ENCODE data around the gene NFXL1. TPM values are rescaled to one million over a fixed set of nuclear protein-coding genes. Genes with fewer than 3 reads are reported as not detected.
A peak's percentile ranks its signal among the peaks of the same experiment; 100 is the strongest.

NFXL1 gene
- total and polyA plus RNA-seq, 2 donors (not counting 1 experiment from before 2014, with no cell fraction given), result 9.6 to 14.1 TPM

- Histone ChIP-seq H3K4me3 (replicated peaks in 1 of 4; ENCODE audit: control extremely low read depth in 1 of 4, insufficient read depth in 1 of 4, low read depth in 3 of 4, low read length in 4 of 4) (no peak overlapping the region), H3K79me2 (ENCODE audit: control insufficient read depth, insufficient read depth, low read length) (no peaks in the 10 kb centered on the region), H3K9ac (ENCODE audit: insufficient read depth, low read length) (no peak overlapping the region), H3K9me3 (ENCODE audit: control insufficient read depth, insufficient read depth, low read depth, low read length) (no peaks in the 10 kb centered on the region), H2AFZ (ENCODE audit: low read length) (no peak overlapping the region), H3K4me1 (ENCODE audit: control insufficient read depth, extremely low read depth, insufficient read depth, low read length) (peaks cover 6% of the 10 kb centered on the region), H3K36me3 (ENCODE audit: control insufficient read depth, insufficient read depth, low read length) (no peaks in the 10 kb centered on the region), H3K27ac (ENCODE audit: insufficient read depth, low read length) (no peak overlapping the region), H3K27me3 (ENCODE audit: control insufficient read depth, insufficient read depth, low read length) (no peaks in the 10 kb centered on the region), H3K4me2 (ENCODE audit: extremely low read depth, insufficient read depth, low read length) (no peak overlapping the region), H4K20me1 (ENCODE audit: control insufficient read depth, extremely low read depth, insufficient read depth, low read length) (no peaks in the 10 kb centered on the region)
- TF ChIP-seq CTCF (conservative IDR thresholded peaks at IDR 0.05 in 1 of 2, IDR thresholded peaks at IDR 0.05 in 1 of 2; ENCODE audit: low read depth in 1 of 2, low read length in 2 of 2), result no peak
- no peak for TF ChIP-seq EZH2 (IDR thresholded peaks at IDR 0.05; ENCODE audit: low read length, missing control alignments)
- DNase-seq (ENCODE audit: low read depth in 2 of 2), result peak; percentile 48 to 76
These were observed 59.0 kb downstream of the NFXL1 start for GRCh38 chr4:47855350-47855749.

- Histone ChIP-seq H3K4me2 (ENCODE audit: extremely low read depth, insufficient read depth, low read length) (no peak overlapping the region), H2AFZ (ENCODE audit: low read length) (no peak overlapping the region), H3K27me3 (ENCODE audit: control insufficient read depth, insufficient read depth, low read length) (no peaks in the 10 kb centered on the region), H3K79me2 (ENCODE audit: control insufficient read depth, insufficient read depth, low read length) (no peaks in the 10 kb centered on the region), H3K9ac (ENCODE audit: insufficient read depth, low read length) (no peak overlapping the region), H3K9me3 (ENCODE audit: control insufficient read depth, insufficient read depth, low read depth, low read length) (no peaks in the 10 kb centered on the region), H3K27ac (ENCODE audit: insufficient read depth, low read length) (no peak overlapping the region), H3K36me3 (ENCODE audit: control insufficient read depth, insufficient read depth, low read length) (no peaks in the 10 kb centered on the region), H4K20me1 (ENCODE audit: control insufficient read depth, extremely low read depth, insufficient read depth, low read length) (no peaks in the 10 kb centered on the region), H3K4me3 (replicated peaks in 1 of 4; ENCODE audit: control extremely low read depth in 1 of 4, insufficient read depth in 1 of 4, low read depth in 3 of 4, low read length in 4 of 4) (no peak overlapping the region), H3K4me1 (ENCODE audit: control insufficient read depth, extremely low read depth, insufficient read depth, low read length) (peaks cover 6% of the 10 kb centered on the region)
- TF ChIP-seq CTCF (conservative IDR thresholded peaks at IDR 0.05 in 1 of 2, IDR thresholded peaks at IDR 0.05 in 1 of 2; ENCODE audit: low read depth in 1 of 2, low read length in 2 of 2), result no peak
- no peak for TF ChIP-seq EZH2 (IDR thresholded peaks at IDR 0.05; ENCODE audit: low read length, missing control alignments)
- DNase-seq (ENCODE audit: low read depth in 2 of 2), result peak; percentile 87 to 90
These were observed 62.2 kb downstream of the NFXL1 start for GRCh38 chr4:47852136-47852535.

- Histone ChIP-seq H3K4me2 (ENCODE audit: extremely low read depth, insufficient read depth, low read length) (no peak overlapping the region), H3K27ac (ENCODE audit: insufficient read depth, low read length) (no peak overlapping the region), H3K27me3 (ENCODE audit: control insufficient read depth, insufficient read depth, low read length) (no peaks in the 10 kb centered on the region), H3K9ac (ENCODE audit: insufficient read depth, low read length) (no peak overlapping the region), H3K36me3 (ENCODE audit: control insufficient read depth, insufficient read depth, low read length) (no peaks in the 10 kb centered on the region), H4K20me1 (ENCODE audit: control insufficient read depth, extremely low read depth, insufficient read depth, low read length) (no peaks in the 10 kb centered on the region), H3K4me1 (ENCODE audit: control insufficient read depth, extremely low read depth, insufficient read depth, low read length) (peaks cover 4% of the 10 kb centered on the region), H3K4me3 (replicated peaks in 1 of 4; ENCODE audit: control extremely low read depth in 1 of 4, insufficient read depth in 1 of 4, low read depth in 3 of 4, low read length in 4 of 4) (no peak overlapping the region), H3K79me2 (ENCODE audit: control insufficient read depth, insufficient read depth, low read length) (no peaks in the 10 kb centered on the region), H3K9me3 (ENCODE audit: control insufficient read depth, insufficient read depth, low read depth, low read length) (no peaks in the 10 kb centered on the region), H2AFZ (ENCODE audit: low read length) (no peak overlapping the region)
- no peak for DNase-seq (ENCODE audit: low read depth in 2 of 2)
- TF ChIP-seq CTCF (conservative IDR thresholded peaks at IDR 0.05 in 1 of 2, IDR thresholded peaks at IDR 0.05 in 1 of 2; ENCODE audit: low read depth in 1 of 2, low read length in 2 of 2) (no peak), EZH2 (IDR thresholded peaks at IDR 0.05; ENCODE audit: low read length, missing control alignments) (no peak)
These were observed 64.9 kb downstream of the NFXL1 start for GRCh38 chr4:47849466-47849865.
